Inflammatory macrophage treated with lipopolysaccharide for 4 hours (primary cell): ENCODE results near the gene SH2B3.

Experiments
- DNase-seq: peaks from one replicate; pipeline ENCODE4 v3.0.0-alpha.2; 2020

Gene SH2B3

GRCh38 chr12:111409780-111410430 lies 4.2 kb downstream of the SH2B3 start:
- DNase-seq, result peak; percentile 70

DNA sequence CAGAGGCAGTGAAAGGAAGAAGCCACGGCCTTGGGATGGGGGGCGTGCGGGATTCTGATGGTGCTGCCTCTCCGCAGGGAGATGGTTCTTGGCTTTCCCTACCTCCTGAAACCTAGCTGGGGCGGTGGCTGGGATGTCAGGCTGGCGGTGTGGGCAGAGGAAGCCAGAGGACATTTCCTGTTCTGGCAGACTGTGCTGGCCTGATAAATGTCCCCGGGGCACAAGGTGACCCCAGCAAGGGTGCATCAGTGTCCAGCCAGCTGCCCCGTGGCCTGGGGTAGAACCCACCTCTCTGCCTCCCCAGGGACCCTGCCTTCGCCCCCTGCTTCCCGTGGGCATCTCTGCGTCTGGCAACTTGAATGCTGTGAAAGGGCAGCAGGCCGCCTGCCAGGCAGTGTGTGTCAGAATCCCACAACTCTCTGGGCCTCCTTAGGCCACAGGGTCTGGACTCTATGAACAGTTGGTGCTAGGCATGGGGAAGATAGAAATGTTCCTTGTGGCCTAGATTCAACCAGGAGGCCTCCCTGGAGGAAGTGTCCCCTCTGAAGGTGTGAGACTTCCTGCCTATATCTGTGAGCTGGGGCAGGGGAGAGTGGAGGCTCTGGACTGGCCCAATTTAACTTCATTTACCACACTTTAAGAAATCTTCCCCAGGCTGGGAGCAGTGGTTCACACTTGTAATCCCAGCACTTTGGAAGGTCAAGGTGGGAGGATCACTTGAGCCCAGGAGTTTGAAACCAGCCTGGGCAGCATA lies 4.9 kb downstream of the SH2B3 start:
- peak; percentile 40 for DNase-seq

- DNase-seq, result no peak
Measured at GRCh38 chr12:111411185-111411764, 5.6 kb downstream of the SH2B3 start.

DNA sequence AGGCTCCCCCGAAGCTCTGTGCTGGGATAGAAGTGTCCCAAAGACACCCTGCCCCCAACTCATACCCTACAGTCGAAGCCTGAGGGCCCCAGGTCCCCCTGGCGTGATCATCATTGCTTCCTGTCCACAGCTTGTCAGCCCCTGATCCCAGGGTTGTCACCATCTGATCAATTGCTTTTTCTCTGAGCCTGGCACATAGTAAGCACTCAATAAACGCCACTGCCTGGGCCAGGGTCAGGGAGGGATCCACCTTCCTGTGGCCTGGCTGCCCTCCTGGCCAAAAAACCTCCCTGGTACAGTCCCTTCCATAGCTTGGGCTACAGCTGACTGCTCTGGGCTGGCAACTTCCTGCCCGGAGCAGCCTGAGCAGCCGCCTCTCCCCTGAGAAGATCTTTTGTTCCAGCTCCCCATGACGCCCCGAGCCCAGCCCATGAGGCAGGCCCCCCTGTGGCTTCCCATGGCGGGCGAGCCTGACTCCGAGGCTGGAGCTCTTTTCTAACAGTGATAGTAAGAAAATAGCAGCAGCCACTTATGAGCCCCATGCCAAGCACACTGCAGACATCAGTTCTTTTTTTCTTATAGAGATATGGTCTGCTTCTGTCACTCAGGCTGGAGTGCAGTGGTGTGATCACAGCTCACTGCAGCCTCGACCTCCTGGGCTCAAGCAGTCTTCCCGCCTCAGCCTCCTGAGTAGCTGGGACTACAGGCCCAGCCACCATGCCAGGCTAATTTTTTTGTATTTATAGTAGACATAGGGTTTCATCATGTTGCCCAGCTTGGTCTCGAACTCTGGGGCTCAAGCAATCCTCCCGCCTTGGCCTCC lies 6.5 kb downstream of the SH2B3 start:
- no peak for DNase-seq

DNA sequence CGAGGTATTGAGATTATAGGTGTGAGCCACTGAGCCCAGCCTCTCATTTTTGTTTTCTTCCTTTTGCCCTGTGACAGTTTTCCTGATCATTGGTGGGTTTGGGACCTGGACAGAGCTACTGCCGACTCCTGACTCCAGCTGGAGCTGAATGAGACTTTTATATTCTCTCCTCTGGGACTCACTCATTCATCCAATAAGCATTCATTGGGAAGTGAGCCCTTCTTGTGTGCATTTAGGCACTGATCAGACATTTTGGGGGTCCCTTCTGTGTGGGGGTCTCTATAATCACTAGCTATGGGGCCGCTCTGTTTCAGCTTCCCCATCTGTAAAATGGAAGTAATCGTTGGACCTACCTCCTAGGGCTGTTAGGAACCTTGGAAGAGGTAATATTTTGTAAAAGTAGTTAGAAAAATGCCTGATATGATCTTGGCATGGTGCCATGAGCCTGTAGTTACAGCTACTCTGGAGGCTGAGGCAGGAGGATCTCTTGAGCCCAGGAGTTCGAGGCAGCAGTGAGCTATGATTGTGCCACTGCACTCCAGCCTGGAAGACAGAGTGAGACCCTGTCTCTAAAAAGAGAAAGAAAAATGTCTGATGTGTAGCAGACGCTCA lies 7.2 kb downstream of the SH2B3 start:
- DNase-seq, result no peak

GRCh38 chr12:111413442-111414086 lies 7.8 kb downstream of the SH2B3 start:
- peak; percentile 89 for DNase-seq

DNA sequence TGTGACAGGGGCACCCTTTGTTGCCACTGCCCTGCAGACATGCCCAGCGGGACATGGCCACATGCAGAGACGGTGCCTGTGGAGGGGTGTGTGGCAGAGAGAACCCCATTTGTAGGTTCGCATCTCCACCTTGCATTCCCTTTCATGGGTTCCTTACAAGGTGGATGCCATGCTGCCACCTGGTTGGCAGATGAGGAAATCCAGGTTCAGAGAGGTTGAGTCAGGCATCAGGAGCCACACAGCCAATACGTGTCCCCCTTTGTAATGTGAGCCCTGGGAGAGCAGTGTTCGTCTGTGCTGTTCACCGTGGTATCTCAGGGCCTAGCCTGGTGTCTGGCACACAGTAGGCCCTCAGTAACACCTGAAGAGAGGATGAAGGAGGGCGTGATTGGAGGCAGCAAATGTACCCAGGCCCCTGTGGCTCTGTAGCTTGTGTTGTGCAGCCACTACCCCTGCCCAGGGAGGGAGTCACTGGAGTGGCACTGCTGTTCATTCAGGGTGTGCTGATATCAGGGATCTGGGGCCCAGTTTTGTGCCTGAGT lies 9.1 kb downstream of the SH2B3 start:
- DNase-seq, result no peak

- no peak for DNase-seq
Measured at GRCh38 chr12:111417290-111417689, 11.6 kb downstream of the SH2B3 start.

- DNase-seq, result no peak
Measured at GRCh38 chr12:111417784-111418593, 12.3 kb downstream of the SH2B3 start.

DNA sequence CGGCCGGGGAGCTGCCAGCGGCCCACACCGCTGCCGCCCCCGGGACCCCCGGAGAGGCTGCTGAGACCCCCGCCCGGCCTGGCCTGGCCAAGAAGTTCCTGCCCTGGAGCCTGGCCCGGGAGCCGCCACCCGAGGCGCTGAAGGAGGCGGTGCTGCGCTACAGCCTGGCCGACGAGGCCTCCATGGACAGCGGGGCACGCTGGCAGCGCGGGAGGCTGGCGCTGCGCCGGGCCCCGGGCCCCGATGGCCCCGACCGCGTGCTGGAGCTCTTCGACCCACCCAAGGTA lies 12.8 kb downstream of the SH2B3 start:
- DNase-seq, result no peak

GRCh38 chr12:111419784-111420183 lies 14.1 kb downstream of the SH2B3 start:
- DNase-seq, result no peak

DNA sequence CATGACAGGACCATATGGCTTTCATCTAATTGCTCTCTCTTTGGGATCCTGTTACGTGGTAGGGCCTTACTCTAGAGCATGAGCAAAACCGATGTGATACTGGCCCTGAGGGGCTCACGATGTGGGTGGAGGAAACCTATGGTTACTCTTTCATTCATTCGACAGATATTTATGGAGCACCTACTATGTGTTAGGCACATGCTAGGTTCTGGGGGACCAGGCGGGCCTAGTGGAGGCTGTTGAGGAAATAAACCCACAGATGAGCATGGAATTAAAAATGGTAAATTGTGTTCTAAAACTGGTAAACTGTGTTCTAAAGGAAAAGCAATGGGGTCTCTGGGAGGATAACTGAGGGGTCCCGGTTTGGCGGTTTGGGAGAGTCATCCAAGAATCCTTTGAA lies 14.8 kb downstream of the SH2B3 start:
- no peak for DNase-seq

- no peak for DNase-seq
Measured at GRCh38 chr12:111424189-111424792, 18.6 kb downstream of the SH2B3 start.

DNA sequence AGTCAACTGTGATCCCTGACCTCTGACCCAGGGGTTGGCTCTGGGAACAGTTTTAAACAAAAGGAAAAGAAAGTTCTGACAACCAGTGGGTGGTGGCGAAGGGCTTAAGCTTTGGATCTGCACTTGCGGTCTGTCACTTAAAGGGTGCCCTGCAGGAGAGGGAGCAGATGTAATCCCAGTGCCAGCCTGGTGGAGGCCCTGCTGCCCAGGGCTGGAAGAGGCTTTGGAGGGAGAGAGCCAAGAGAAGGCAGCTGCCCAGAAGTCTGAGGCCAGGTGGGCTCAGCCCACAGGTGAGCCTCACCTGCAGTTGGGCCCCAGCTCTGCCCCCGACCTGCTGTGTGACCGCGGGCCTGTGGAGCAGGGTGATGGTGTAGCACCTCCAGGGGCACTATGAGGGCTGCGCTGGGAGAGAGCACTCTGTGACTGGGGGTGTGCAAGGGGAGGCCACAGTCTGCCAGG lies 19.1 kb downstream of the SH2B3 start:
- DNase-seq, result no peak

- DNase-seq, result no peak
Measured at GRCh38 chr12:111425655-111426054, 19.9 kb downstream of the SH2B3 start.

DNA sequence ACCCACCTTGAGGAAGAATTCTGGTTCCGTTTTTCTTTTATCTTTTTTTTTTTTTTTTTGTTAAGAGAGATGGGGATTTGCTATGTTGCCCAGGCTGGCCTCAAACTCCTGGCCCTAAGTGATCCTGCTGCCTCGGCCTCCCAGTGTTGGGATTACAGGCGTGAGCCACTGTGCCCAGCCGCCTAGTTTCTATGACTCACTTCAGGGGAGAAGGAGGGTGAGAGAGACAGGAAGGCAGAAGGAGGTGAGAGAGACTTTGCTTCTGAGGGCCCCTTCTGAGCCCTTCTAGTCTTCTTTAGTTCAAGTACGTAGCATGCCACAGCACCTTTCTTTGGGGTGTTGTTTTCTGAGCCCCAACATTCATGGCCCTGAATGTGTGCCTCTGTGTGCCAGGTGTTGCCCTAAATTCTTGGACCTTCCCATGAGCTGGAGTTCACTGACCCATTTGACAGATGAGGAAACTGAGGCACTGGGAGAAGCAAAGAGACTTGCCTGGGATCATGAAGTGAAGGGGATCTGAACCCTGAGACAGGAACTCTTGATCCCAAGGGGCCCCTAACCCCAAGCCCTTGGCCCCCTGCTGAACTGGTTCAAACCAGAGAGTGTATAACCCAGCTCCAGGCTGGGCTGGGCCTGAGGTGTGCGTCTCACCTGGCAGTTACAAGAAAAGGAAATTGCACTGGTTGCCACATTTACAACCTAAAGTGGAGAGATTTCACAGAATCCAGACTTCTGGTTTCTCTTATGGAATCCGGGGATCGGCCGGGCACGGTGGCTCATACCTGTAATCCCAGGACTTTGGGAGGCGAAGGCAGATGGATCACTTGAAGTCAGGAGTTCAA lies 20.8 kb downstream of the SH2B3 start:
- DNase-seq, result no peak

DNA sequence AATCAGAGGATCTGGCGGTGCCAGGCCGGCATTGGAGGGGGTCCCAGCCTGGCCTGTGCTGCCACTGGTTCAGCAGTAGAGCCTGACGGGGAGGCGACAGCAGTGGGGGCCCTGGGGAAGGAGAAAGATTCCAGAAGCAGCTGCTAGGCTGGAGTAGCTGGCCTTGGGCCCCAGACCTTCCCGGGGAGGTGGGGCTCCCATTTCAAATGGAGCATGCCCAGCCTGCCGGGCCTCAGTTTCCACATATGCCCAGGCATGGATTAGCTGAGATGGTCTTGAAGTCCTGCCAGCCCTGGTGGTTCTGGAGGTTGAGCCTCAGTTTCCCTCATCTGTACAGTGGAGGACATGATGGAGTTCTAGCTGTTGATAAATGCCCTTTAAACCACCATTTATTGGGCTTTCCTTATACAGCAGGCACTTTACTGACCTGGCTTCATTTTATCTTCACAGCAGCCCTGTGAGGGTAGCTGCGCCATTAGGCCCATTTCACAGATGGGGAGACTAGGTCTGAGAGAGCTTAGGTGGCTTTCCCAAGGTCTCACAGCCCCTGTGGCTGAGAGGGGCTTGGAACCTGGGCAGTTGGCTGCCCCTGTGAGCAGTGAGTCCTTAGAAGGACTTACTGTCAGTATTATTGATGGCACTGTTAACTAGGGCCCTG lies 21.8 kb downstream of the SH2B3 start:
- DNase-seq, result no peak

GRCh38 chr12:111428081-111428727 lies 22.5 kb downstream of the SH2B3 start:
- no peak for DNase-seq

GRCh38 chr12:111428728-111429175 lies 23.0 kb downstream of the SH2B3 start:
- peak; percentile 77 for DNase-seq
